T-cell (primary cell): ENCODE measurements around the gene C1QTNF6. TPM values are rescaled to one million over a fixed set of nuclear protein-coding genes. Genes with fewer than 3 reads are reported as not detected.

ENCODE experiments used
- ATAC-seq, 4 experiments: fragments of 200-7000 bp in 3 of 4; fragments of 150-1000 bp in 1 of 4; cut with Tn5 transposase; replicated peaks in 1 of 4; 1 replicate in 3 of 4; 2 replicates in 1 of 4; pipeline ENCODE4 v1.10.0; 2021; ENCODE audit warnings: moderate library complexity in 3 of 4, mild to moderate bottlenecking in 2 of 4, moderate number of reproducible peaks in 1 of 4
- CTCF ChIA-PET, 2 donors: fragments of 300-600 bp; sonication (Branson Sonifier 250); formaldehyde crosslinking; loops; one replicate each; lab custom pipeline; 2022; ENCODE audit warnings: antibody characterized with exemption in 2 of 2; lab: Charles Lee
- POLR2A ChIA-PET, 2 donors: fragments of 300-600 bp; sonication (Branson Sonifier 250); formaldehyde crosslinking; loops; one replicate each; lab custom pipeline; 2022; ENCODE audit warnings: antibody characterized with exemption in 2 of 2; lab: Charles Lee
- DNase-seq, 35 experiments: peaks; one replicate each; pipeline versions ENCODE4 v3.0.0 to v3.0.0-alpha.2; 2013 to 2023
- H3K27ac ChIP-seq: one replicate; pipeline ENCODE4 v1.5.1; 2013; ENCODE audit warnings: low read length
- H3K27me3 ChIP-seq, 2 experiments: replicated peaks in 1 of 2; 1 replicate in 1 of 2; 2 replicates in 1 of 2; pipeline versions ENCODE4 v1.6.1 to v1.7.0; 2013; ENCODE audit warnings: low read length in 1 of 2, mixed read lengths in 1 of 2; ENCODE audit not compliant: control insufficient read depth in 2 of 2, insufficient read depth in 2 of 2; ENCODE audit errors: extremely low read depth in 1 of 2
- H3K36me3 ChIP-seq, 2 donors: 1 replicate in 1 of 2; 2 replicates in 1 of 2; pipeline versions ENCODE4 v1.6.1 to v1.7.0; 2013; ENCODE audit warnings: low read length in 1 of 2; ENCODE audit not compliant: control insufficient read depth in 2 of 2, insufficient read depth in 1 of 2; ENCODE audit errors: extremely low read depth in 1 of 2
- H3K4me1 ChIP-seq, 2 experiments: 1 replicate in 1 of 2; 2 replicates in 1 of 2; pipeline versions ENCODE4 v1.6.1 to v1.7.0; 2013; ENCODE audit warnings: low read length in 2 of 2, mixed read lengths in 1 of 2; ENCODE audit not compliant: insufficient read depth in 2 of 2, control insufficient read depth in 1 of 2; ENCODE audit errors: extremely low read depth in 1 of 2
- H3K4me3 ChIP-seq, 2 donors: 1 replicate in 1 of 2; 2 replicates in 1 of 2; pipeline versions ENCODE4 v1.5.1 to v1.7.0; 2013; ENCODE audit warnings: mild to moderate bottlenecking in 2 of 2, low read length in 1 of 2, moderate library complexity in 1 of 2; ENCODE audit not compliant: control insufficient read depth in 1 of 2; ENCODE audit errors: extremely low read depth in 1 of 2
- H3K9me3 ChIP-seq: 2 replicates; pipeline ENCODE4 v1.7.0; 2013
- H3K27ac Mint-ChIP-seq, 2 donors: one replicate each; pipeline ENCODE4 v1.8.0; 2020 to 2021; ENCODE audit warnings: mild to moderate bottlenecking in 2 of 2, mixed read lengths in 2 of 2
- H3K27me3 Mint-ChIP-seq, 2 donors: one replicate each; pipeline ENCODE4 v1.8.0; 2021 to 2022; ENCODE audit warnings: mixed read lengths in 2 of 2
- H3K36me3 Mint-ChIP-seq: one replicate; pipeline ENCODE4 v1.8.0; 2021; ENCODE audit warnings: mixed read lengths
- H3K4me1 Mint-ChIP-seq, 3 donors: one replicate each; pipeline ENCODE4 v1.8.0; 2020 to 2022; ENCODE audit warnings: mixed read lengths in 3 of 3, mild to moderate bottlenecking in 1 of 3
- H3K4me3 Mint-ChIP-seq, 3 donors: one replicate each; pipeline ENCODE4 v1.8.0; 2020 to 2022; ENCODE audit warnings: mild to moderate bottlenecking in 3 of 3, mixed read lengths in 3 of 3, moderate library complexity in 3 of 3
- H3K9me3 Mint-ChIP-seq, 3 donors: one replicate each; pipeline ENCODE4 v1.8.0; 2020 to 2022; ENCODE audit warnings: mixed read lengths in 3 of 3
- WGBS: methylation state at CpG from one replicate; pipeline ENCODE4 v1.1.5; 2013; ENCODE audit warnings: missing lambda C conversion rate; ENCODE audit not compliant: insufficient coverage; 5-methylcytosine and 5-hydroxymethylcytosine counted together
- total RNA-seq, 35 experiments: library from RNA in 6 of 35; stranded (reverse) in 6 of 35; fragments of 120-200 nt in 1 of 35; gene quantifications; one replicate each; pipeline versions ENCODE4 v1.2.1 to v1.2.4 and lab custom pipeline; 2013 to 2026

The C1QTNF6 gene
- total RNA-seq, 5 donors from 2014 or later (not counting 1 experiment from before 2014, with no cell fraction given), result 9.0 to 26.4 (median 22.0) TPM

GRCh38 chr22:37176464-37177061 is 11.5 kb downstream of the C1QTNF6 start:
- Mint-ChIP-seq H3K27me3 (peaks cover 4 to 6% of the 10 kb centered on the region in 2 donors), H3K36me3 (peaks cover 6% of the 10 kb centered on the region), H3K9me3 (no peaks in the 10 kb centered on the region), H3K27ac (peak overlapping the region; percentile 60 to 78), H3K4me1 (peaks cover 24 to 27% (median 25%) of the 10 kb centered on the region in 3 donors), H3K4me3 (peak overlapping the region; percentile 50 to 61 (median 60))
- Histone ChIP-seq H3K4me1 (peaks cover 0 to 17% of the 10 kb centered on the region in 2 experiments), H3K36me3 (no peaks in the 10 kb centered on the region), H3K27me3 (peaks cover 0 to 26% of the 10 kb centered on the region in 2 experiments), H3K9me3 (no peaks in the 10 kb centered on the region), H3K4me3 (no peak overlapping the region), H3K27ac (no peak overlapping the region)
- ChIA-PET CTCF (no interaction called here), POLR2A (no interaction called here)
- ATAC-seq (peak in 3 of 4 experiments; percentile 54 to 59 (median 59)), DNase-seq (peak in 1 of 35 experiments; percentile 25)
- 59% methylated on average over 16 of the region's 23 CpGs for WGBS

DNA sequence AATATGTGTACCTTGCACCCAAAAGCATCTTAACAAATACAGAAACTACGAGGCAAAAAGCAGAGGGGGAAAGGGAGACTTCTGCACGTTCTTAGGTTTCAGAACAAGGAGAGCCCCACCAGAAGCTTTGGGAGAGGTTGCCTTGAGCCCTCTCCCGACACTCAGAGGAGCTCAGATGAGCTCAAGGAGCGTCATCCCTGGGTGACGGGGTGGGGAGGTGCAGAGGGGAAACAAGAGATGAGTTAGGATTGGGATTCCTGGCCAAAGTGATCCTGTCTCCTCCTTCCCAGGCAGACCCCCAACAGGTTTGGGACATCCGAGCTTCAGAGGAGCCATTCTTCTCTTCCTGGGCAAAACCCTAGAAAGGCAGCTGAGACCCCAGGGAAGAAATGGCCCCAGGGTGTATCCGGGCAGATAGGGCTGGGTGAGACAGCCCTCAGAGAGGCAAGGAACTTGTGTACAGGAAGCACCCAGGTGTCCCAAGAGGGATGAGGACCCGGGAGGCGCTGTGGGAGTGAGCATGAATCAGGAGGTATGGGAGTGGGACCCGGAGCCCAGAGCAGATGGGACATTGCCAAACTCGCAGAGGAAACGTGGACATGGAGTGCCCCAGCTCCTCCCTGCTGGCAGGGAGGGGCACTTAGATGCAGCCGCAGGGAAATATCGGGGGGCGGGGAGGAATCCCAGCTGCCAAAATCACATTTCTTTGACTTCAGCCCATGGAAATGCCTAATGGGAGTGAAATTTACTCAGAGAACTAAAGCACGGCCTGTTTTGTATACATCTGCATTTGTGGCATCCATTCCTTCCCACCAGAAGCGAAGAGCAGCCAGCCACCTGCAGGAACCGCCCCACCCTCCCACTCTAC is 12.4 kb downstream of the C1QTNF6 start:
- no peaks in the 10 kb centered on the region for H3K9me3 Mint-ChIP-seq
- no peak overlapping the region for H3K4me3 Mint-ChIP-seq
- Histone ChIP-seq H3K36me3 (no peaks in the 10 kb centered on the region), H3K4me3 (no peak overlapping the region), H3K27me3 (peaks cover 0 to 26% of the 10 kb centered on the region in 2 experiments), H3K27ac (no peak overlapping the region), H3K9me3 (no peaks in the 10 kb centered on the region), H3K4me1 (peaks cover 0 to 21% of the 10 kb centered on the region in 2 experiments)
- DNase-seq (peak in 1 of 35 experiments; percentile 14), ATAC-seq (no peak)
- H3K36me3 Mint-ChIP-seq, result peaks cover 6% of the 10 kb centered on the region
- CTCF ChIA-PET, result no interaction called here
- peak overlapping the region in 1 of 2 donors; percentile 46 for H3K27ac Mint-ChIP-seq
- POLR2A ChIA-PET, result no interaction called here
- H3K27me3 Mint-ChIP-seq, result peaks cover 4 to 6% of the 10 kb centered on the region in 2 donors
- WGBS, result 87% methylated on average over 12 of the region's 18 CpGs
- peaks cover 30 to 33% (median 31%) of the 10 kb centered on the region in 3 donors for H3K4me1 Mint-ChIP-seq

DNA sequence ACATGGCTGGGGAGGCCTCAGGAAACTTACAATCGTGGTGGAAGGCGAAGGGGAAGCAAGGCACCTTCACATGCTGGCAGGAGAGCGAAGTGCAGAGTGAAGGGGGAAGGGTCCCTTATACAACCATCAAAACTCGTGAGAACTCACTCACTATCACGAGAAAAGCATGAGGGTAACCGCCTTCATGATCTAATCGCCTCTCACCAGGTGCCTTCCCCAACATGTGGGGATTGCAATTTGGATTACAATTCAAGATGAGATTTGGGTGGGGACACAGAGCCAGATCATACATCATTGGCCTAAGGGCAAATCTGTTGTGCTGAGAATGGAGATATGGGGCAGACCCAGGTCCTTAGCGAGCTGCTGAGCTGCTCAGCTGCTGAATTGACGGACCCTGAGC is 13.1 kb downstream of the C1QTNF6 start:
- Mint-ChIP-seq H3K27ac (peak overlapping the region in 1 of 2 donors; percentile 48), H3K9me3 (no peaks in the 10 kb centered on the region), H3K4me3 (no peak overlapping the region), H3K27me3 (peaks cover 4 to 6% of the 10 kb centered on the region in 2 donors), H3K36me3 (peaks cover 6% of the 10 kb centered on the region), H3K4me1 (peaks cover 36 to 39% (median 37%) of the 10 kb centered on the region in 3 donors)
- ATAC-seq (no peak), DNase-seq (no peak)
- CTCF ChIA-PET, result no interaction called here
- Histone ChIP-seq H3K36me3 (no peaks in the 10 kb centered on the region), H3K4me1 (peaks cover under 1 to 28% of the 10 kb centered on the region in 2 experiments), H3K9me3 (no peaks in the 10 kb centered on the region), H3K4me3 (no peak overlapping the region), H3K27me3 (peaks cover 0 to 26% of the 10 kb centered on the region in 2 experiments), H3K27ac (no peak overlapping the region)
- 100% methylated on average over 2 of the region's 9 CpGs for WGBS
- POLR2A ChIA-PET, result no interaction called here

GRCh38 chr22:37173709-37174108 is 14.3 kb downstream of the C1QTNF6 start:
- H3K4me1 ChIP-seq, result peaks cover 2 to 41% of the 10 kb centered on the region in 2 experiments
- Mint-ChIP-seq H3K4me3 (no peak overlapping the region), H3K27ac (no peak overlapping the region), H3K4me1 (peaks cover 47 to 52% (median 50%) of the 10 kb centered on the region in 3 donors), H3K27me3 (peaks cover 4 to 6% of the 10 kb centered on the region in 2 donors), H3K9me3 (no peaks in the 10 kb centered on the region), H3K36me3 (peaks cover 6% of the 10 kb centered on the region)
- POLR2A ChIA-PET, result no interaction called here
- H3K9me3 ChIP-seq, result no peaks in the 10 kb centered on the region
- peaks cover 0 to 26% of the 10 kb centered on the region in 2 experiments for H3K27me3 ChIP-seq
- H3K27ac ChIP-seq, result no peak overlapping the region
- DNase-seq (peak in 1 of 35 experiments; percentile 13), ATAC-seq (no peak)
- H3K36me3 ChIP-seq, result no peaks in the 10 kb centered on the region
- WGBS, result 90% methylated on average over 4 of the region's 6 CpGs
- H3K4me3 ChIP-seq, result no peak overlapping the region
- CTCF ChIA-PET, result no interaction called here

GRCh38 chr22:37172266-37173245 is 15.5 kb downstream of the C1QTNF6 start:
- ChIA-PET POLR2A (no interaction called here), CTCF (interaction anchor here in 1 of 2 donors (0.9 kb wide), 2 partner anchors 51 to 52 kb away, joined by 3 read pairs; no protein-coding TSS in a partner anchor)
- Mint-ChIP-seq H3K36me3 (peaks cover 6% of the 10 kb centered on the region), H3K4me3 (no peak overlapping the region), H3K27me3 (peaks cover under 1 to 6% of the 10 kb centered on the region in 2 donors), H3K4me1 (peaks cover 49 to 56% (median 55%) of the 10 kb centered on the region in 3 donors), H3K9me3 (no peaks in the 10 kb centered on the region), H3K27ac (peak overlapping the region; percentile 48 to 63)
- peaks cover 0 to 22% of the 10 kb centered on the region in 2 experiments for H3K27me3 ChIP-seq
- H3K9me3 ChIP-seq, result no peaks in the 10 kb centered on the region
- H3K27ac ChIP-seq, result no peak overlapping the region
- no peaks in the 10 kb centered on the region for H3K36me3 ChIP-seq
- peak in 1 of 35 experiments; percentile 18 for DNase-seq
- no peak for ATAC-seq
- 98% methylated on average over 11 of the region's 14 CpGs for WGBS
- H3K4me3 ChIP-seq, result no peak overlapping the region
- H3K4me1 ChIP-seq, result peaks cover 2 to 50% of the 10 kb centered on the region in 2 experiments
